A549 (cell line): ENCODE measurements around the gene INCA1. TPM values are rescaled to one million over a fixed set of nuclear protein-coding genes. Genes with fewer than 3 reads are reported as not detected.

ENCODE experiments used
- ATAC-seq, 2 experiments: fragments of 200-7000 bp in 1 of 2; fragments of >200 bp in 1 of 2; cut with Nextera tagmentation in 1 of 2; cut with Tn5 transposase in 1 of 2; 3 replicates each; pipeline versions ENCODE4 v1.8.0 to v1.9.1; 2018 to 2020; ENCODE audit warnings: mild to moderate bottlenecking in 1 of 2, moderate library complexity in 1 of 2
- CTCF ChIA-PET: fragments of 300-600 bp; sonication (Branson Sonifier 250); formaldehyde crosslinking; extraction: SDS; loops from one replicate; lab custom pipeline; 2021; ENCODE audit warnings: antibody characterized with exemption, inconsistent platforms; lab: Yijun Ruan, JAX
- POLR2A ChIA-PET: fragments of 350-600 bp; formaldehyde crosslinking; extraction: SDS; loops from one replicate; lab custom pipeline; 2021; ENCODE audit warnings: antibody characterized with exemption, inconsistent platforms; lab: Yijun Ruan, JAX
- DNase-seq, 2 experiments: peaks; one replicate each; pipeline versions ENCODE4 v3.0.0 to v3.0.0-alpha.2; 2011 to 2016; ENCODE audit warnings: low read depth in 1 of 2, low spot score in 1 of 2
- FAIRE-seq: peaks from 2 replicates; lab custom pipeline; 2011; peaks lifted over from hg19 to GRCh38; lab: Jason Lieb, UNC
- H3K27ac ChIP-seq, 2 experiments: fragments of >200 bp; sonication (Bioruptor Twin); formaldehyde crosslinking; 3 replicates each; pipeline ENCODE4 v1.5.1; 2016 to 2017
- H3K4me1 ChIP-seq: fragments of >200 bp; sonication (Bioruptor Twin); formaldehyde crosslinking; 3 replicates; pipeline ENCODE4 v1.6.1; 2016
- H3K4me2 ChIP-seq: fragments of >200 bp; sonication (Bioruptor Twin); formaldehyde crosslinking; 3 replicates; pipeline ENCODE4 v1.6.1; 2016
- H3K4me3 ChIP-seq: fragments of >200 bp; sonication (Bioruptor Twin); formaldehyde crosslinking; 3 replicates; pipeline ENCODE4 v1.5.1; 2016
- H3K9me3 ChIP-seq: fragments of >200 bp; sonication (Bioruptor Twin); formaldehyde crosslinking; 3 replicates; pipeline ENCODE4 v1.6.1; 2016
- CHD2 ChIP-seq: fragments of 150-350 bp; IDR thresholded peaks from 2 replicates; pipeline ENCODE4 v1.6.1; 2014; ENCODE audit warnings: low read length; ENCODE audit not compliant: partially characterized antibody
- CTCF ChIP-seq: fragments of >200 bp; sonication (Bioruptor Twin); formaldehyde crosslinking; IDR thresholded peaks from 3 replicates; pipeline ENCODE4 v1.5.1; 2016
- EHMT2 ChIP-seq: fragments of 200-600 bp; sonication (generic); IDR thresholded peaks from 2 replicates; pipeline ENCODE4 v1.6.1; 2016; ENCODE audit warnings: antibody characterized with exemption, low read depth, mild to moderate bottlenecking, moderate library complexity
- ELK1 ChIP-seq: fragments of 150-350 bp; IDR thresholded peaks from 2 replicates; pipeline ENCODE4 v1.6.1; 2014; ENCODE audit warnings: low read depth, mild to moderate bottlenecking, low read length
- EP300 ChIP-seq, 2 experiments: fragments of >200 bp; sonication (Bioruptor Twin); formaldehyde crosslinking; IDR thresholded peaks; 2 replicates in 1 of 2; 3 replicates in 1 of 2; pipeline ENCODE4 v1.6.1; 2016 to 2017
- ESRRA ChIP-seq: fragments of 150-350 bp; IDR thresholded peaks from 2 replicates; pipeline ENCODE4 v1.6.1; 2014; ENCODE audit warnings: mild to moderate bottlenecking, low read length, borderline replicate concordance
- FOXS1 ChIP-seq: fragments of 250-450 bp; sonication (Bioruptor Pico); IDR thresholded peaks from 2 replicates; pipeline ENCODE4 v1.5.0; 2020; ENCODE audit warnings: mild to moderate bottlenecking, moderate library complexity
- GATA3 ChIP-seq: IDR thresholded peaks from 2 replicates; pipeline ENCODE4 v1.6.1; 2012; ENCODE audit warnings: borderline replicate concordance
- HES2 ChIP-seq: fragments of >200 bp; sonication (Bioruptor Twin); formaldehyde crosslinking; IDR thresholded peaks from 2 replicates; pipeline ENCODE4 v1.6.1; 2016
- HEYL ChIP-seq: fragments of 250-450 bp; sonication (Bioruptor Pico); IDR thresholded peaks from 2 replicates; pipeline ENCODE4 v1.8.0; 2021; ENCODE audit warnings: mild to moderate bottlenecking, moderate library complexity
- HOXB13 ChIP-seq: fragments of 250-450 bp; sonication (Bioruptor Pico); IDR thresholded peaks from 2 replicates; pipeline ENCODE4 v1.5.0; 2020; ENCODE audit warnings: low read depth, mild to moderate bottlenecking, moderate library complexity
- HOXB5 ChIP-seq: fragments of 250-450 bp; sonication (Bioruptor Pico); IDR thresholded peaks from 2 replicates; pipeline ENCODE4 v1.5.0; 2020; ENCODE audit warnings: mild to moderate bottlenecking, moderate library complexity
- JUN ChIP-seq, 2 experiments: fragments of >200 bp; sonication (Bioruptor Twin); formaldehyde crosslinking; IDR thresholded peaks; 2 replicates in 1 of 2; 3 replicates in 1 of 2; pipeline ENCODE4 v1.6.1; 2016 to 2017
- MAX ChIP-seq: IDR thresholded peaks from 2 replicates; pipeline ENCODE4 v1.6.1; 2012
- MAZ ChIP-seq: fragments of 150-350 bp; IDR thresholded peaks from 2 replicates; pipeline ENCODE4 v1.6.1; 2014; ENCODE audit warnings: antibody characterized with exemption, low read depth, low read length, borderline replicate concordance
- NFE2L2 ChIP-seq: fragments of 150-350 bp; conservative IDR thresholded peaks from 2 replicates; pipeline ENCODE4 v1.6.1; 2014; ENCODE audit warnings: low read length
- POLR2A ChIP-seq: IDR thresholded peaks from 2 replicates; pipeline ENCODE4 v1.6.1; 2012; ENCODE audit warnings: mild to moderate bottlenecking, low read length
- POLR2AphosphoS2 ChIP-seq: conservative IDR thresholded peaks from 2 replicates; pipeline ENCODE4 v1.6.1; 2012; ENCODE audit warnings: low read length, improper control_type of control experiment, inconsistent platforms
- RARB ChIP-seq: fragments of 250-450 bp; sonication (Bioruptor Pico); IDR thresholded peaks from 2 replicates; pipeline ENCODE4 v1.8.0; 2021; ENCODE audit warnings: mild to moderate bottlenecking, moderate library complexity
- RCOR1 ChIP-seq: fragments of 150-350 bp; IDR thresholded peaks from 2 replicates; pipeline ENCODE4 v1.6.1; 2014; ENCODE audit warnings: antibody characterized with exemption, low read length, low read depth
- REST ChIP-seq: fragments of 200-600 bp; sonication (generic); IDR thresholded peaks from 2 replicates; pipeline ENCODE4 v1.6.1; 2016; ENCODE audit warnings: antibody characterized with exemption, mild to moderate bottlenecking, moderate library complexity
- TFCP2L1 ChIP-seq: fragments of 250-450 bp; sonication (Bioruptor Pico); IDR thresholded peaks from 2 replicates; pipeline ENCODE4 v1.5.0; 2021; ENCODE audit warnings: mild to moderate bottlenecking
- TP53 ChIP-seq: fragments of 250-450 bp; sonication (Bioruptor Pico); IDR thresholded peaks from 2 replicates; pipeline ENCODE4 v1.5.0; 2021; ENCODE audit warnings: mild to moderate bottlenecking, moderate library complexity
- USF2 ChIP-seq: fragments of 450-650 bp; IDR thresholded peaks from 2 replicates; pipeline ENCODE4 v1.6.1; 2014; ENCODE audit warnings: antibody characterized with exemption
- WGBS: methylation state at CpG from one replicate; pipeline ENCODE4 v1.1.6; 2017; ENCODE audit errors: missing lambda C conversion rate; 5-methylcytosine and 5-hydroxymethylcytosine counted together
- polyA plus RNA-seq, 4 experiments: library from polyadenylated mRNA; depleted of rRNA in 3 of 4; stranded (reverse); fragments of >200 nt; fragmentation: RNase III in 1 of 4; extraction: RNeasy Plus Mini Kit Qiagen cat#74134 plus additional on column Dnase treatment in 1 of 4; gene quantifications; 2 replicates in 3 of 4; 3 replicates in 1 of 4; pipeline ENCODE4 v1.2.3, GENCODE V29; 2011 to 2017

Gene INCA1
- polyA plus RNA-seq, 2 of the 4 experiments (the other 2 are of a cell fraction) = 0.66 to 1.1 TPM

GRCh38 chr17:4959261-4959965 lies 37.9 kb downstream of the INCA1 start:
- H3K9me3 ChIP-seq = no peaks in the 10 kb centered on the region
- no peak overlapping the region for H3K4me2 ChIP-seq
- ATAC-seq (peak; percentile 19 to 35), FAIRE-seq (no peak), DNase-seq (no peak)
- H3K4me3 ChIP-seq = no peak overlapping the region
- no peaks in the 10 kb centered on the region for H3K4me1 ChIP-seq
- POLR2A ChIA-PET = no interaction called here
- no peak for TF ChIP-seq HOXB5 (CRISPR knock-in tag)
- TF ChIP-seq HES2 = no peak
- no peak for TF ChIP-seq HEYL (CRISPR knock-in tag)
- H3K27ac ChIP-seq = no peak overlapping the region
- CTCF ChIA-PET = interaction anchor here (1.1 to 1.2 kb wide), 2 partner anchors 20 to 51 kb away, joined by 3 to 4 read pairs; partner anchors contain the start of genes RNF167 and SLC25A11
- 89% methylated on average over 18 of the region's 18 CpGs for WGBS

- ChIA-PET CTCF (interaction anchor here (2.0 to 4.7 kb wide), 3 partner anchors 23 to 49 kb away, joined by 7 to 28 read pairs (median 14); partner anchors contain the start of gene CAMTA2), POLR2A (interaction anchor here (0.6 to 2.0 kb wide), 3 partner anchors 9 to 61 kb away, joined by 3 to 14 read pairs (median 6); partner anchors contain the start of genes RNF167, SLC25A11 and SPAG7)
- 69% methylated on average over 3 of the region's 3 CpGs for WGBS
- Histone ChIP-seq H3K4me3 (no peak overlapping the region), H3K27ac (no peak overlapping the region), H3K4me1 (peaks cover 6% of the 10 kb centered on the region; the same call in 1 of the 3 replicates), H3K4me2 (no peak overlapping the region), H3K9me3 (no peaks in the 10 kb centered on the region)
- TF ChIP-seq MAZ (no peak), RARB (no peak), ELK1 (no peak), NFE2L2 (no peak), FOXS1 (CRISPR knock-in tag) (no peak), GATA3 (no peak), RCOR1 (no peak)
- FAIRE-seq = no peak
- no peak for ATAC-seq
- no peak for DNase-seq
Measured at GRCh38 chr17:4958102-4958501, 39.2 kb downstream of the INCA1 start.

GRCh38 chr17:4956493-4957061 lies 40.7 kb downstream of the INCA1 start:
- ATAC-seq = no peak
- ChIA-PET CTCF (interaction anchor here (0.6 to 7.1 kb wide), 8 partner anchors 8 to 74 kb away, joined by 3 to 63 read pairs (median 5); partner anchors contain the start of genes CAMTA2 and SPAG7), POLR2A (interaction anchor here (2.0 kb wide), 1 partner anchor 11 kb away, joined by 14 read pairs; the partner anchor contains the start of gene SPAG7)
- Histone ChIP-seq H3K9me3 (no peaks in the 10 kb centered on the region), H3K4me2 (no peak overlapping the region), H3K4me1 (peaks cover 17% of the 10 kb centered on the region), H3K27ac (no peak overlapping the region), H3K4me3 (no peak overlapping the region)
- FAIRE-seq = no peak
- no peak for DNase-seq
- TF ChIP-seq HEYL (CRISPR knock-in tag) = no peak
- TF ChIP-seq HOXB5 (CRISPR knock-in tag) = no peak
- no peak for TF ChIP-seq EHMT2
- no peak for TF ChIP-seq ESRRA
- TF ChIP-seq MAX = no peak
- TF ChIP-seq POLR2A = no peak
- TF ChIP-seq CTCF = peak; percentile 24; the same call in 2 of the 3 replicates
- TF ChIP-seq HOXB13 = no peak
- no peak for TF ChIP-seq USF2
- TF ChIP-seq CHD2 = no peak
- TF ChIP-seq TFCP2L1 = no peak
- no peak for TF ChIP-seq REST
- no peak for TF ChIP-seq EP300 (IDR thresholded peaks at IDR 0.05)
- peak in 1 of 2 experiments; percentile 25; a peak in 1 of 5 replicates for TF ChIP-seq JUN (IDR thresholded peaks at IDR 0.05)
- no peak for TF ChIP-seq RARB
- TF ChIP-seq POLR2AphosphoS2 = peak; percentile 28; the same call in 1 of the 2 replicates
- no peak for TF ChIP-seq TP53 (CRISPR knock-in tag)
- 91% methylated on average over 10 of the region's 10 CpGs for WGBS
